HPDE6-E6E7 (cell line): Measurements from ENCODE around the gene MARCOL.

Experiments
- DNase-seq: peaks from one replicate; pipeline ENCODE4 v3.0.0; 2011; ENCODE audit warnings: missing footprints; ENCODE audit errors: extremely low spot score

Gene MARCOL, protein sequence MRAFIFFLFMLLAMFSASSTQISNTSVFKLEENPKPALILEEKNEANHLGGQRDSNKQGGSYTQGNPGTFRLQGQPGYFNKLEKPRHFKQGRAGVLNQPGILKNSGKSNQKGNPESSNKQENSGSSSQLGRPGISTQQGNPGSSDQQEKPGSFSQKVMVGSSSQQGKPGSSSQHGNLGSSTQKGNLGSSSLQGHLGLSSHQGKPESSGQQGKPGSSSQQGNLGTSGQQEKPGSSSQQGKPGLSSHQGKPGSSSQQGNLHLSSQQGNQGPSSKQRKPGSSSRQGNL

DNA sequence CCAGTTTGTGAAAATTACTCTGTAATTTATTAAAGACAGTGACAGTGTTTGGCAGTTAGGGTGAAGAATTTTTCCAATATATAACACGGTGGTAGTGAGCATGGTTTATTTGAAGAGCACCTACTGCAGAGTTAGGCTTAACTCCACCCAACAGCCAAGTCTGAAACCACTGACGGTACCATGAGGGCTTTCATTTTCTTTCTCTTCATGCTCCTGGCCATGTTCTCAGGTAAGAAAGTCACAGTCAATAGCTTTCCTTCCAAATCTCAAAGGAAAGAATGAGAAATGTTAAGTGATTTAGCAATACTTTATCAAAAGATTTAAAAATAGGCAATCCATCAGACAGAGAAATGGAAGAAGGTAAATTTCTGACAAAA, at the start of gene MARCOL:
Gene MARCOL, plus strand, starts transcription at position 108 of the 377 bp plus-strand sequence. Its CDS starts 73 bp downstream, at position 181.
- DNase-seq = no peak

DNA sequence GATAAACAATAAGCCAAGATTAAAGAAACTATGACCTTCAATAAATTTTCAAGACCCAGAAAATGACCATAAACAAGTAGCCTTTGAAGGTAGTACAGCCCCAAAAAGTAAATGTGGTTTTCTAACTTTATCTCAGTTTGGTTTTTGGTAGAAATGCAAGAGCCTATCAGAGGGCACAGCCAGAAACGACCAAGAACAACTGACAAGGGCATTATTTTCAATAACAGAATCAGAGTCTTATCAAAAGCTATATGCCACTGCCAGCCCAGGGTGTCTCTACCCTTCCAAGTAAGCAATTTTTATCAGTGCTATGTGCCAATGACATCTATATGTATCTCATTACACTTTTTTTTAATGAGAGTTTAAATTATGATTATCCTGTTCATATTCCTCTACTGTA, 47.3 kb upstream of the MARCOL start:
- no peak for DNase-seq

DNA sequence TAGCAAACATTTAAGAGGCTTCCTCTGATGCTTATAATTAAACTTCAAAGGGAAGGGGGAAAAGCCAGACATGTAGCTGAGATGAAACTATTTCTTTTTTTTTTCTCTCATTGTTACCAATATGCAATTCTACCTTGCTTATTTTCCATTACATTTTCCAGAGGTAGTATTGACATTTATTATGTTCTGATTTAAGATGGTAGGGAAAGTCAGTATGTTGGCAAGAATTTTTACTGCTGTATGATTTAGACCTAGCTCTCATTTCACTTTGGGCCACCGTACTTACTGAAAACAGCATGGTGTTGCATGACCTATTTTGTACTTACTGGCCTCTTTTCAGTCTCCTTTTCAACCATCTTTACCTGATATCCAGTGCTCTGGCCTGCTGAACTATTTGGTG, 45.1 kb upstream of the MARCOL start:
- DNase-seq = no peak

DNA sequence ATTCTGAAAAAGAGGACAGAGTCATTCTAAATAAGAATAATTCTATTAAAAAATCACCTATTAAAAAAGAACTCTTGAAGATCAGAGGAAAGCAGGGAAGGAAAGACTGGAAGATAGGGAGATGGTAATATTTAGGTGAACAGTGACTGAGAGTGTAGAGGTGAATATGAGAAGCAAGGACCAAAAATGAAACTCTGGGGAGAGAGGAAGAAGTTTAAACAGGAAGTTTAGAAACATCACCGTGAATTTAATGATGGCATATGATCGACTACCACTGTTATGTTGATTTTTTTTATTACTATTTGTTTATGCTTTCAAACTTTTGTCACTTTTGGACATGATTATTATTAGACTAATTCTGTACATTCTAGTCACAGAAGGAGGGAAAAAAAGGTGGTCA, 37.2 kb upstream of the MARCOL start:
- DNase-seq = no peak

DNA sequence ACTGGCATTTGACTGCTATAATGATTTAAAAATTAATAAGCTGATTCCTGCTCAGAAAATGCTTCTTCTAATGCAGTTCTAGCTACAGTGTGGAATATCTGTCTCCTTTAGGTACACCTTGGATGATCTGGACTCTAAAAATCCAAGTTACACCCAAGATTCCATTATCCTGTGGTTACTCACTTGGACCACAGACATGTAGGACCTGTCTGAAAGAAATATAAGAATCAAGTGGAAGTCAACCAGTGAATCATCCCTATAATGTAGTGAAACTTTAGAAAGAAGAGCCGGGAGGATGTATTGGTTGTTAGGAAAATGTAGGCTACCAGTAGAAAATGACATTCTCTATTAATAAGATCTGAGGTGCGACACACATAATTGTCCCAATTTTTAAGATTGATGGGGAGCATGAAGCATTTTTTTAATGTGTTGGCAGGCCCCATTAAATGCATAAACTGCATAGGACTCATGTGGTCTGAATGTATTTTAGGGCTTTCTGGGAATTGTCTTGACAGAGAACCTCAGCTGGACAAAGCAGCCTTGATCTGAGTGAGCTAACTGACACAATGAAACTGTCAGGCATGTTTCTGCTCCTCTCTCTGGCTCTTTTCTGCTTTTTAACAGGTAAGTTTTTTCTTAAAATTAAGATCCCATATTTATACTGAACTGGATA, 35.7 kb upstream of the MARCOL start, which contains the start of gene SPINK6:
Gene SPINK6, plus strand, starts transcription at position 512 of the 673 bp plus-strand sequence. Its CDS starts 55 bp downstream, at position 567.
- DNase-seq = peak; percentile 4

DNA sequence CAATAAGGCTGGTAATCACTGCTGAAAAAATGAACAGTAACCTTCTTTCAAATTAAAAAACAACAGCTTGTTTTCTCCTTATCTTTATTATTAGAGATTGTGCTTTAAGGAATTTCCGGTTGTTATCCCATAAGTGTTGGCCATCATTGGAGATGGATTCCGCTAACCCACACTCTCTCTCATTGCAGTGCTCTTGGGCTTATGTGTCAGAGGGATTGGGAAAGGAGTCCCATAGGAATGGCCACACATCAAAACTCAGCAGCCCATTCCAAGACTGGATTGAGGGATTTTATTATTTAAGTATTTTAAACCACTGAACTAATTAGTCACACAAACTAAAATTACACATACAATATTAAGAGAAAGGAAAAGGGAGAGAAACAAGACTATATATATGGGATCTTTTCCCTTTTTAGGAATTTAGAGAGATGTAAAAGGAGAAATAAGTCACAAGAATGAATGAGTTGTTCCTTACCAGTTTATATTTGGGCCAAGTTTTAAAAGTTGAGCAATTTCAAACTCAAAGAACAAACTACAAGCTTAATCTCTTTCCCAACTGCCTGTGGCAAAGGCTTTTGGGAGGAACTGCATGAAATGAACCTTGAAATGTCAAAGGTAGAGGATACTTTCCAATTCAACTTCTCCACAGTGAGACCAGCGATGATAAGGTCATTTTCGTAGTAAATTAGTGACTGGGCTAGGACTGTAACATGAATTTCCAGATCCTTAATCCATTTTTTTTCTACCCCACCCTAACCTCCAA, 33.1 kb upstream of the MARCOL start:
- no peak for DNase-seq

DNA sequence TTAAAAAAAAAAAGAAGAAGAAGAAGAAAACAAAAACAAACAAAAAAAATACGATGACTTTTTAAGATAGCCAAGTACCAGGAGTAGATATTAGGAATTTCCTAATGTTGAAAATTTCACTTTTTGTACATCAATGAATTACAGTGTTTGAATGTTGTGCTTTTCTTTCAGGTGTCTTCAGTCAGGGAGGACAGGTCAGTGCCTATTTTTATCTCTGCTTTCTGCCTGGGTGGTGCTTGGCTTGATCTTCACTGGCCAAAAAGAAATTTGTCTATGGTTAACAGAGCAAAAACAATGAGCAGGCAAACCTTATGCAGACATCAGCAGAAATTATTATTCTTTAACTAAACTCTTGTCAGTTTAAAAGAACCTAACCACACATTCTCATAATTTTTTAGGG, 32.5 kb upstream of the MARCOL start:
- no peak for DNase-seq

DNA sequence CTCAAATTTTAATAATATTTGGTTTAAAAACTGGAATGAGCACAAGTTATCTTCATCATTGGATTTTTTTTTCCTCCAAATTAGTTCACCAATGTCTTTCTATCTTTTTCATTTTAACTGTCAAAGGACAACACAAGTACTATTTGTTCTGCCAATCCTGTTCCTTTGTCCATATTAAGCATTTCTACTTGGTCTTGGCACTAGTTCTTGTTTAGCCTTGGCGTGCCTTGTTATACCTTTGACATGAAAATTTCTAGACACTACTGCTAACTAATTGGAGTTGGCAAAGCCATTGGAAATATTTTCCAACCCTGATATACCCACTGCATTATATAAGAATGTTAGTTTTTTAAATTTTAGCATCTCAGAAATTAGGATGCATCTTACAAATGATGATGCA, 31.7 kb upstream of the MARCOL start:
- DNase-seq = no peak

DNA sequence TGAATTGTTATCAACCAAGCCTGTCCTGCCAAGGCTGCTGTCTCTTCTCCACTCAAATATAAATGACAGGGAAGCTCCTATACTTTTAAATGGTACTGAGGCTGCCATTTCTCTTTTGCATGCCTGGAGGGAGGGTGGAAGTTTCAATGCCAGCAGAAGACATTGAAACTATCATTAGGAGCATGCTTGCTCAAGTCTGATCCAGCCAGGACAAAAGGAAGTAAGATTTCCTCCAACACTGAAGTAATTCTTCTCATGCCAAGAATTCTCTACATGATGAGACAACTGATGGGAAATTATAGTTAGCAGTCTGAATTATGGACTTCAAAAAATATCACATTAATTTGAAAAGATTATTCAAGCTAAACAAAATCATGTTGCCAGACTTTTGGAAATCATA, 30.1 kb upstream of the MARCOL start:
- DNase-seq = no peak

DNA sequence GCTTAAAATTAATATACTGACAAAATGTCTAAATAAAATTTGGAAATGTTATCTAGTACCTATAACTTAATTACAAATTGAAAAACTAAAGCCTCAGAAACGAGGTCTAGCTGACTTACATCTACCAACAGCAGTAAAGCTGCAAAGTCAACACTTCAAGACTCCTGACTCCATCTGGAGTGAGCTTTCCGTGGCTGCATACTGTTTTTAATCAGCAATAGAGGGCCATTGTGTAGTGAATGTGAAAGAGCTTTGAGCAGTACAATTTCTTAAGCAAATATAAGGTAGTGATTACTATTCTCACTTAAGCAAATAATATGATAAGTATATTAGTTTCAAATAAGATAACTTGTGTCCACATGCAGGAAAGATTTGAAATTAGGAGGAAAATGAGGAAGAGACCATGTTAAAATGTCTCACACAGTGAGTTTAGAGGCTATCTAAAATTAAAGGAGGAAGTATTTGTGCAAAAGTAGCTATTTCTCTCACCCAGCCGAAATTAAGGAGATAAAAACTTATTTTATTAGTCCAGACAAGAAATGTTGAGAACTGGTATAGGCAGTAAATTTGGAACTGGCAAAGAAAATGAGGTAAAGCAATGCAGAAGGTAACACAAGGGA, 29.1 kb upstream of the MARCOL start:
- DNase-seq = no peak

DNA sequence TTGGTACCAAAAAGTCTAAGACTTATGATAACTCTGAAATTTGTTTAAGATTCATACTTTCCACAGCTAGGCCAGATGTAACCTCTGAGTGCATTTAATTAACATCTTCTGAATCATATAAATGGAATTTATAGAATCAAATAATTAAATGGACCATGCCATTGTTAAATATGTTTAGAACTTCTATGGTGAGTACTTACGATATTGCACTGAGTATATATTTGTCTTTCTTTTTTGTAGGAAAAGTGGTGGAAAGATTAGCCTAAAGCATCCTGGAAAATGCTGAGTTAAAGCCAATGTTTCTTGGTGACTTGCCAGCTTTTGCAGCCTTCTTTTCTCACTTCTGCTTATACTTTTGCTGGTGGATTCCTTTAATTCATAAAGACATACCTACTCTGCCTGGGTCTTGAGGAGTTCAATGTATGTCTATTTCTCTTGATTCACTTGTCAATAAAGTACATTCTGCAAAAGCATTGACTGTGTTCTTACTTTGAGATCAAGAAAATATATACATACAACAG, 23.6 kb upstream of the MARCOL start:
- no peak for DNase-seq

DNA sequence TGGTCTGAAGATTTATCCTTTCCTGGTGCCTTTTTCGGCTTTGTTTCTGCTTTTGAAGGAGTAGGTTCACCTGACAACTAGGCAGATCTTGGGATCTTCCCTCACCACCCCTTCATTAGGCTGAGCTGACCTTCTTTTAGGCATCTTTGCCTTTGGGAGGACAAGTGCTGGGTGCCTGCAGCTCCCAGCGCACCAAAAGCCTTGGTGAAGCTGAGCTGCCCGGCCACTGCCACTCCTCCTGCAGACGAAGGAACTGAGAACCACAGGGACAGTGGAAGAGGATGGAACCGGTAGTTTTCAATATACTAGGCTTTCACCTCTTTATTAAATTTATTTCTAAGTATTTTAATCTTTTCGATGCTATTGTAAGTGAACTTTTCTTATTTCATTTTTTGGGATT, 16.8 kb upstream of the MARCOL start:
- DNase-seq = no peak

DNA sequence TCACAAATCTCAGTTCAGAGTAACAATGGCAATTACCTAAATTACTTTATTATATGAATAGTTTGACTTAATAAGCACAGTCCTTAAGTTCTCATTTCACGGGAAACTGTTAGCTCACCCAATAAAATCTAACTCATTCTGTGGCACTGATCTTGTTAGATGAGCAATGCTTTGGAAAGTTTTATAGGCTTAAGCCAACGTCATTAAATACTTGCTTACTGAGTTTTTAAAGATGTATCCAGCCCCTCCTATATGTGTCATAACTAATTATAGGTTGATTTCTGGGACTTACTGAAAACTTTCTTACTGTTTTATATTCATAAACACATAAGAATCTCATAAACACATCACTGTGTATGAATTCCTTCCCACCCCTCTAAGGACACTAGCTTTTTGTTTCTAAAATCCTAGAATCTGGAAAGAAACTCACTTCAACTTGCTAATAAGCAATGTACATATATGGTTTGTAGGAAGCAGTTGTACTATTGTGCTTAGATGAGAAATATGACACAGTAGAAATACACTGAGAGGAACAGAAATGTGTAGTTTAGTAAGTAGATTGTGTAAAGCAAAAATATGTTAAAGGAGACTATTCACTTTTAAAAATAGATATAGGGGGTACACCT, 14.1 kb upstream of the MARCOL start:
- no peak for DNase-seq

DNA sequence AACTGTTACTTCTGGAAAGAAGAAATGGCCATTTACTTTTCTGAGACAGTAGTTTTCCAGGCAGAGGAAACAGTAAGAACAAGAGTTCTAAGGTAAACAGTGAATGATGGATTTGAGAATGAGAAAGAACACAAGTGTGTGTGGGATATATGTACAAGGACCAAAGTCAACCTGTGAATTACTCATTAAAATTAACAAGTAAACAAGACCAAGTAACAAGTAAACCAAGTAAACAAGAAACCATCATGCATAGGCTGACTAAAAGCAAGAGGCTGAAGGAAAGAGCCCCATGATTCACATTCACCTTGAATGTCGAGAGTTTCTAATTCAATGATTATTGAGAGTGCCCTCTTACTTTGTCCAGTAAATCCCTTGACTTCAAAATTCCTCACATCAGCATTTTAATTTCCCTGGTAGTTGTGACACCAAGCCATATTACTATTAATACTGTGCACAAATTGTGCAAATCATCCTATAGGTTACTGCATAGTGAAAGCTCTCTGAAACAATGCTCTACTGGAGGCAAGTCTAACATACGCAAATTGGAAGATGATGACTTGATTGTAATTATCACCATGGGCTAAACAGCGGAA, 9.8 kb upstream of the MARCOL start:
- DNase-seq = no peak

DNA sequence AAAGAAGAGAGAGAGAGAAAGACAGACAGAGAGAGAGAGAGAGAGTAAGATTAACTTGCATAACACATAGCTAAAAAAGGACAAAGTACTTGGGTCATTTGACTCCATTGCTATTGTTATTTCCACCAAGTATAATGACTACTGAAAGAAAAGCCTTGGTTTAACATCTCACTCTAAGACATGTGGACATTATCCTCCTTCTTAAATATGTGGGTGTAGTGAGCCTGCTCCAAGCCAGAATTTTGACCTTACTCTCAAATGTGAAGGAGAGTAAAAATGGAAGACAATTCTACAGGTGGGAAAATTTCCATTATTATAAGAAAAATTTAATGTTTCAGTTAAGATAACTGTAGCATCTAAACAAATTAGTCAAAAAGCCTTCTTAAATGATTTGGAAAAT, 8.5 kb upstream of the MARCOL start:
- DNase-seq = no peak

DNA sequence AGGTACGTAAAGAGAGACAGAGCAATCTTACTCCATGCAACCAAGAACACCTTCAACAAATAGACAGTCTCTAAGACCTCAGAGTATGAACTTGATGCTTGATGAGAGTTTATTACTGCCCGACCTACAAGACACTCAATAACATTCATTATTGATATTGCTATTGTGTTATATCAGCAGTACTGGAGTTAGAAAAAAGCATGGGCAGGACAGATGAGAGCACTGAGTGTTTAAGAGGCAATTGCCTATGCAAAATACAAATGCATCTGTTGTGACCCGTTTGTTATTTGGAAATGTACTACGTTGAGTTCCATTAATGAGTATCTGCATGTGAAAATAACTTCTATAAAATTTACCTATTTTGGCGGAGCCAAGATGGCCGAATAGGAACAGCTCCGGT, 8.1 kb upstream of the MARCOL start:
- DNase-seq = no peak

DNA sequence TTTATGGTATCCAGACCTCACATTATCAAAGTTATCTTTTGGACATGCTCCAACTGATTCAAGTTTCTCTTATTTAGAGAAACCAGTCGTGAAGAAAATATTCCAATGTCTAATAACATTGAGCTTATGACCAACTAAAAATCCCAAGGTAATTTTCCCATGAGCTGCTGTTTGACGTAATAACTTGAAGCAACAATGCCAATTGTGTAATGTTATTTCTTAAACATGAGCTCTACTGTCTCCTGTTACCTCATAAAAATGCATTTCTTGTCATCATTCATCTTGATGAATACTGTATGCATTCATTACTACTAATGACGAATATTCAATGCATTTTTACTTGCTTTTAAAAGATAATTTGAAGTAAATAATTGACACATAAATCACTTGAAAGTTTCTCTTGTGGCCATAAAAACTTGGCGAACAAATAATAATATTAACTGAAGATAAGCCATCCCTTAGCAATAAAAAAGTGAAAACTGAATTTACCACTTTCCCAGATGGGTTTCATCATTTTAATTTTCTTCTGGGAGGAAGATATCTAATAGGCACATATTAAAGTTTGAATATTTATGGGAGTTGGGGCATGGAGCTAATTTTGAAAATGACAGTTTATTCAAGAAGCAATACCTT, 424 bp upstream of the MARCOL start:
- no peak for DNase-seq

DNA sequence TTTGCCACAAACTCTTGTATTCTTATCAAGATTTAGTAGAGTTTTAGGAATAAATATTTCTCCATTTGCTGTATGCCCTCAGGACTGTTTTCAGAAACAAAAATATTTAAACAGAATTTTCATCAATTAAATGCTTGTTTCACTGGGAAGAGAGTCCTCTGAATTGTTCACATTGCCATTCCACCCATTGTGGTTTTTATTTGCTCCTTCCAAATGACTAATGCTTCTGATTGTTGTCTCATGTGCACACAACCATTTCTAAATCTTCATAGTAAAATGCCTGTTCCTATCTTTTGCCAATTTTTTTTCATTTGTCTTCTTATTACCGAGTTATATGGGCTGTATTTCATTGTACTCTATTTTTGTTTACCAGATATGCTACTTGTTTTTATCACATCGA, 10.6 kb downstream of the MARCOL start:
- DNase-seq = no peak

DNA sequence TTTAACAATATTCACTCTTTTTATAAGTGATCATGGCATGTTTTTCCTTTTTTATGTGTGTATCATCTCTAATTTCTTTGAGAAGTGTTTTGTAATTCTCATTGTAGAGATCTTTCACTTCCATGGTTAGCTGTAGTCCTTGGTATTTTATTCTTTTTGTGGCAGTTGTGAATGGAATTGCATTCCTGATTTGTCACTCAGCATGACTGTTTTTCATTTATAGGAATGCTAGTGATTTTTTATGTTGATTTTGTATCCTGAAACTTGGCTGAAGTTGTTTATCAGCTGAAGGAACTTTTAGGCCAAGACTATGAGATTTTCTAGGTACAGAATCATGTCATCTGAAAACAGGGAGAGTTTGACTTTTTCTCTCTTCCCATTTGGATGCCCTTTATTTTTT, 17.1 kb downstream of the MARCOL start:
- no peak for DNase-seq

DNA sequence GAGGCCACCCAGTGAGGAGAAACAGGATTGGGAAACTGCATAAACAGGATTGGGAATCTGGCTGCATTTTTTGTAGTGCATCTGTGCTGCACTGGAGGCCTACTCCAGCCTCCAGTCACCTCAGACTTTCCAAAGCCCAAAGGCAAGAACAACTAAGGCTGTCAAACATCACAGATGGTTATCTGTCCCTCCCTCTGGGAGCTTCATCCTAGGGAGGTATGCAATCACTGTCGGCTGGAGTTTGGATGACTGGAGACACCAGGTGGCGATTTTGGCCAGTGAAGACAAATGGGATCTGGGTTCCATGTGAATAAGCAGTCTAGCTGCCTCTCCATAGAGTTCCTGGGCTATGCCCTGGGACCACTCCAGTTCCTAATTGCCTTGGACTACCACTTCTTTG, 21.0 kb downstream of the MARCOL start:
- DNase-seq = no peak

DNA sequence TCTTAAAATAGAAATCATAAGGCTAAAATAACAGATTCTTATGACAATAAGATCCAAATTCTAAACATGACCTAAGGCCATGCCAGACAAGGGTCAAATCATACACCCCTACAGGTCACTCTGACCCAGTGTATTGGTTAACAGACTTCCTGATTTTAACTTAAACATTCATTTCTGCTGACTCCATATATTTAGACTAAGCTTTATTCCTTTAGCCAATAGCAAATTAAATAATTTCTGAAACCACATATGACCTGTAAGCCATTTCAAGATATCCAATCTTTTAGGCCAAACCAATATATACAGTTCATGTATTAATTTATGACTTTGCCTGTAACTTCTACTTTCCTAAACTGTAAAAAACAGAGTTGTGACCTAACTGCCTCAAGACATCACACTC, 22.9 kb downstream of the MARCOL start:
- no peak for DNase-seq
